Heart left ventricle (tissue), 13 donors: ENCODE results near the gene CNTN4.

Source experiments
- CTCF ChIP-seq, 12 donors: fragments of 200-600 bp; sonication (generic) in 4 of 12; IDR thresholded peaks; one replicate each; pipeline versions ENCODE4 v1.5.0 to v1.8.0; 2018 to 2022; ENCODE audit warnings: antibody characterized with exemption in 12 of 12, mild to moderate bottlenecking in 5 of 12
- POLR2A ChIP-seq, 2 donors: fragments of 450-650 bp; IDR thresholded peaks; one replicate each; pipeline ENCODE4 v1.6.1; 2017; ENCODE audit warnings: antibody characterized with exemption in 2 of 2, mild to moderate bottlenecking in 2 of 2, moderate library complexity in 2 of 2
- donor health status: ischemic (EF 13 %, LVEDD 7.1; RV severe dilation, severe dysfunction).
- donor health status: DM: no; HTN: yes; CAD: no.
- donor health status: DM: no; HTN: no; CAD: no.
- donor health status: ischemic (EF 25% LVEDD 6.9; RV normal size, moderate dysfunction).
- donor health status: ischemic (EF 25% LVEDD 5.7; RV mildly dilated, moderate dysfunction).
- donor health status: ischemic (EF 35%, LVEDD 5.7; RV mildly dilated, moderate dysfunction).
- donor health status: nonischemic (EF 11% LVEDD 7.7; RV severe dilation, severe dysfunction).
- donor health status: DM: yes; HTN: yes; CAD: no.
- donor health status: PGD.
- donor health status: ischemic (EF 29% LVEDD 5.4; RV normal size, mild dysfunction).
- donor health status: nonischemic (EF 23%, LVEDD 6.1; RV moderate dilation, normal function).

GRCh38 chr3:2218375-2218774 lies 119.7 kb downstream of the CNTN4 start:
- TF ChIP-seq CTCF (IDR thresholded peaks at IDR 0.05) = no peak
- no peak for TF ChIP-seq POLR2A (IDR thresholded peaks at IDR 0.05)
